Prostate gland (tissue), 2 donors: Measurements from ENCODE around the gene MED8.

Experiments used
- CTCF ChIP-seq, 4 experiments: fragments of 200-600 bp in 2 of 4; fragments of 450-650 bp in 2 of 4; sonication (generic) in 2 of 4; IDR thresholded peaks; 1 replicate in 3 of 4; 2 replicates in 1 of 4; pipeline ENCODE4 v1.5.1; 2016 to 2019; ENCODE audit warnings: antibody characterized with exemption in 4 of 4, mild to moderate bottlenecking in 2 of 4, moderate library complexity in 2 of 4
- POLR2AphosphoS5 ChIP-seq: sonication (generic); formaldehyde crosslinking; IDR thresholded peaks from one replicate; pipeline ENCODE4 v1.6.1; 2017; ENCODE audit warnings: antibody characterized with exemption

- TF ChIP-seq CTCF (IDR thresholded peaks at IDR 0.05) (no peak), POLR2AphosphoS5 (no peak)
Observed at GRCh38 chr1:43410571-43410970, 21.0 kb upstream of the MED8 start.
